Thyroid gland (tissue), 4 donors: Measurements from ENCODE around the gene ANKHD1.

ENCODE experiments used
- CTCF ChIP-seq, 6 experiments: fragments of 200-600 bp in 3 of 6; fragments of 450-650 bp in 3 of 6; sonication (generic) in 3 of 6; IDR thresholded peaks; one replicate each; pipeline ENCODE4 v1.5.1; 2016 to 2019; ENCODE audit warnings: antibody characterized with exemption in 6 of 6, mild to moderate bottlenecking in 2 of 6, inconsistent platforms in 1 of 6, moderate library complexity in 1 of 6
- POLR2A ChIP-seq, 2 donors: fragments of 450-650 bp; IDR thresholded peaks; one replicate each; pipeline ENCODE4 v1.6.1; 2017; ENCODE audit warnings: antibody characterized with exemption in 2 of 2, mild to moderate bottlenecking in 2 of 2, moderate library complexity in 1 of 2

- TF ChIP-seq CTCF (IDR thresholded peaks at IDR 0.05) (no peak), POLR2A (IDR thresholded peaks at IDR 0.05) (no peak)
Measured at GRCh38 chr5:140360681-140361479, 40.8 kb upstream of the ANKHD1 start.
